Brain microvascular endothelial cell (primary cell): ENCODE results near the gene ALDH16A1.
A peak's percentile ranks its signal among the peaks of the same experiment; 100 is the strongest.

Experiments
- DNase-seq: peaks from one replicate; pipeline ENCODE4 v3.0.0-alpha.2; 2020
- H3K27ac ChIP-seq: fragments of 250-450 bp; sonication (Bioruptor Pico); 2 replicates; pipeline ENCODE4 v1.5.1; 2020; ENCODE audit warnings: mild to moderate bottlenecking, moderate library complexity
- H3K27me3 ChIP-seq: fragments of 250-450 bp; sonication (Bioruptor Pico); replicated peaks from 2 replicates; pipeline ENCODE4 v1.5.1; 2020; ENCODE audit warnings: mild to moderate bottlenecking
- H3K36me3 ChIP-seq: fragments of 250-450 bp; sonication (Bioruptor Pico); replicated peaks from 2 replicates; pipeline ENCODE4 v1.5.1; 2020; ENCODE audit warnings: mild to moderate bottlenecking
- H3K4me3 ChIP-seq: 2 replicates; pipeline ENCODE4 v1.5.1; 2011; ENCODE audit warnings: low read depth, mild to moderate bottlenecking, control low read depth, low read length, moderate library complexity
- in situ Hi-C: cut with HindIII; loops from 2 replicates; pipeline ENCODE4 v1.10.0; 2017; ENCODE audit warnings: low sequenced_read_pairs, low pct_ligation_motif_present
- TF ChIP-seq, protein P1 (sequence below): IDR thresholded peaks from 2 replicates; pipeline ENCODE4 v1.5.1; 2011; ENCODE audit warnings: low read depth, mild to moderate bottlenecking, moderate library complexity, low read length, control low read depth, inconsistent platforms; ENCODE audit errors: missing control alignments

The ALDH16A1 gene

GRCh38 chr19:49486232-49486631, 33.2 kb downstream of the ALDH16A1 start:
- Histone ChIP-seq H3K27ac (no peak overlapping the region), H3K36me3 (peaks cover 37% of the 10 kb centered on the region), H3K27me3 (no peaks in the 10 kb centered on the region), H3K4me3 (no peak overlapping the region)
- no peak for DNase-seq
- in situ Hi-C loops, result no loop called here
- TF ChIP-seq, protein P1, sequence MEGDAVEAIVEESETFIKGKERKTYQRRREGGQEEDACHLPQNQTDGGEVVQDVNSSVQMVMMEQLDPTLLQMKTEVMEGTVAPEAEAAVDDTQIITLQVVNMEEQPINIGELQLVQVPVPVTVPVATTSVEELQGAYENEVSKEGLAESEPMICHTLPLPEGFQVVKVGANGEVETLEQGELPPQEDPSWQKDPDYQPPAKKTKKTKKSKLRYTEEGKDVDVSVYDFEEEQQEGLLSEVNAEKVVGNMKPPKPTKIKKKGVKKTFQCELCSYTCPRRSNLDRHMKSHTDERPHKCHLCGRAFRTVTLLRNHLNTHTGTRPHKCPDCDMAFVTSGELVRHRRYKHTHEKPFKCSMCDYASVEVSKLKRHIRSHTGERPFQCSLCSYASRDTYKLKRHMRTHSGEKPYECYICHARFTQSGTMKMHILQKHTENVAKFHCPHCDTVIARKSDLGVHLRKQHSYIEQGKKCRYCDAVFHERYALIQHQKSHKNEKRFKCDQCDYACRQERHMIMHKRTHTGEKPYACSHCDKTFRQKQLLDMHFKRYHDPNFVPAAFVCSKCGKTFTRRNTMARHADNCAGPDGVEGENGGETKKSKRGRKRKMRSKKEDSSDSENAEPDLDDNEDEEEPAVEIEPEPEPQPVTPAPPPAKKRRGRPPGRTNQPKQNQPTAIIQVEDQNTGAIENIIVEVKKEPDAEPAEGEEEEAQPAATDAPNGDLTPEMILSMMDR, result no peak

- TF ChIP-seq, protein P1, result peak; percentile 18
- in situ Hi-C loops, result no loop called here
- H3K27ac ChIP-seq, result peak overlapping the region; percentile 27
- H3K27me3 ChIP-seq, result no peaks in the 10 kb centered on the region
- H3K4me3 ChIP-seq, result peak overlapping the region; percentile 29
- peaks cover 43% of the 10 kb centered on the region for H3K36me3 ChIP-seq
- DNase-seq, result no peak
Measured at GRCh38 chr19:49486710-49487276, 33.8 kb downstream of the ALDH16A1 start.

GRCh38 chr19:49487277-49488045, 34.4 kb downstream of the ALDH16A1 start, which contains the start of gene RPL13A:
RPL13A (plus strand) TSS chr19:49487608; CDS start chr19:49487630, 22 bp downstream.
- H3K4me3 ChIP-seq, result peak within 1 kb of the TSS; percentile 85
- in situ Hi-C loops, result no loop called here
- TF ChIP-seq, protein P1, result no peak
- no peaks in the 10 kb centered on the region for H3K27me3 ChIP-seq
- peak; percentile 98 for DNase-seq
- peaks cover 50% of the 10 kb centered on the region for H3K36me3 ChIP-seq
- peak within 1 kb of the TSS; percentile 87 for H3K27ac ChIP-seq

DNA sequence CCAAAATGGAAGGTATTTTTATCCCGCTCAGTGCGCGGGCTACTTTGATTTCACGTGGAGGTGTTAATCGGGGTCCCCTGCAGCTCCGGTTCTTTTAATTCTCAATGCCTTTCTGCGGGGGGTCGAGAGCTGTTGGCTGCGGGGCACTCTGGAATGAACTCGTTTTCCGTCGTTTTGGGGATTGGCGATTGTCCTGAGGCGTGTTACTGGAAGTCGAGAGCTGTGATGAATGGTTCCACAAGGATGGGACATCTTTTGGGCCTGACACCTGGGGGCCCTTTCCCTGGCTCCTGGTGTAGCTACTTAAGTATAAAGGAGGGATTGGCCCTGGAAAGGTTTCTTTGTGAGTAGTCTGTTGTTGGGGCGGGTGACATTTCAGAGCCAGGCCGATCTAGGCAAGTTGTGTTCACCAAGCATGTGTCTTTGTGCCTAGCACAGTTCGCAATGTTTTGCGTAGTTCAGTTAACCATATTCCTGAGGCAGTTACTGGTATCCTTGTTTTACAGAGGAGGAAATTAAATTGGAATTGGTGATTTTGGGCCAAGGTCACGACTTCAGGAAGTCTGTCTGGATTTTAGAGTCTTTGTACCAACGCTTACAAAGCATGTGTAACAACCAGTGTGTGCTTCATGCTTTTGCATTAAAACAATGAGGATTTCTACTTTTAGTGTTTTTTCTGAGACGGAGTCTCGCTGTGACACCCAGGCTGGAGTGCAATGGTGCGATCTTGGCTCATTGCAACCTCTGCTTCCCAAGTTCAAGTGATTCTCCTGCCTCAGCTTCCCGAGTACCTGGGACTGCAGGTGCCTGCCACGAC, 35.2 kb downstream of the ALDH16A1 start:
- TF ChIP-seq, protein P1, result no peak
- H3K27ac ChIP-seq, result peak overlapping the region; percentile 87
- H3K36me3 ChIP-seq, result peaks cover 58% of the 10 kb centered on the region

GRCh38 chr19:49488863-49489537, 36.0 kb downstream of the ALDH16A1 start:
- no peaks in the 10 kb centered on the region for H3K27me3 ChIP-seq
- H3K4me3 ChIP-seq, result peak overlapping the region; percentile 85
- in situ Hi-C loops, result no loop called here
- H3K36me3 ChIP-seq, result peaks cover 60% of the 10 kb centered on the region
- DNase-seq, result no peak
- peak overlapping the region; percentile 87 for H3K27ac ChIP-seq
- TF ChIP-seq, protein P1, result no peak

More for the DNA sequence above, 35.2 kb downstream of the ALDH16A1 start:
- Histone ChIP-seq H3K27me3 (no peaks in the 10 kb centered on the region), H3K4me3 (peak overlapping the region; percentile 85)
- in situ Hi-C loops, result no loop called here
- no peak for DNase-seq
